ENCODE data around the gene NPAS2. TPM values are rescaled to one million over a fixed set of nuclear protein-coding genes. Genes with fewer than 3 reads are reported as not detected.

The NPAS2 gene
- total RNA-seq, 1 donor from 2014 or later, result 5.5 TPM

GRCh38 chr2:100814043-100814442 lies 5.9 kb upstream of the NPAS2 start:
- Mint-ChIP-seq H3K36me3 (ENCODE audit: low read depth, unreplicated experiment) (no peaks in the 10 kb centered on the region), H3K27ac (ENCODE audit: unreplicated experiment) (no peak overlapping the region), H3K27me3 (ENCODE audit: low read depth, unreplicated experiment) (peaks cover 21% of the 10 kb centered on the region), H3K9me3 (ENCODE audit: unreplicated experiment) (no peaks in the 10 kb centered on the region), H3K4me1 (ENCODE audit: low read depth, unreplicated experiment) (peaks cover 11% of the 10 kb centered on the region), H3K4me3 (ENCODE audit: unreplicated experiment) (no peak overlapping the region)
- Histone ChIP-seq H3K9me3 (ENCODE audit: insufficient read depth, low read depth, low read length) (no peaks in the 10 kb centered on the region), H3K27ac (ENCODE audit: low read depth, low read length) (no peak overlapping the region), H3K4me3 (ENCODE audit: insufficient read depth, low read depth, low read length) (no peak overlapping the region), H3K79me2 (ENCODE audit: insufficient read depth, low read length) (no peaks in the 10 kb centered on the region), H2AFZ (ENCODE audit: low read depth, low read length) (no peak overlapping the region), H3K4me2 (ENCODE audit: low read length) (peak overlapping the region; percentile 29), H3K36me3 (ENCODE audit: insufficient read depth, low read length) (no peaks in the 10 kb centered on the region), H3K9ac (ENCODE audit: low read length) (no peak overlapping the region), H3K4me1 (ENCODE audit: insufficient read depth, low read length) (peaks cover 23% of the 10 kb centered on the region), H4K20me1 (ENCODE audit: insufficient read depth, low read length) (no peaks in the 10 kb centered on the region), H3K27me3 (ENCODE audit: insufficient read depth, low read length) (no peaks in the 10 kb centered on the region)
- DNase-seq (ENCODE audit: low read depth) (no peak), FAIRE-seq (no peak)
- TF ChIP-seq, protein P1, sequence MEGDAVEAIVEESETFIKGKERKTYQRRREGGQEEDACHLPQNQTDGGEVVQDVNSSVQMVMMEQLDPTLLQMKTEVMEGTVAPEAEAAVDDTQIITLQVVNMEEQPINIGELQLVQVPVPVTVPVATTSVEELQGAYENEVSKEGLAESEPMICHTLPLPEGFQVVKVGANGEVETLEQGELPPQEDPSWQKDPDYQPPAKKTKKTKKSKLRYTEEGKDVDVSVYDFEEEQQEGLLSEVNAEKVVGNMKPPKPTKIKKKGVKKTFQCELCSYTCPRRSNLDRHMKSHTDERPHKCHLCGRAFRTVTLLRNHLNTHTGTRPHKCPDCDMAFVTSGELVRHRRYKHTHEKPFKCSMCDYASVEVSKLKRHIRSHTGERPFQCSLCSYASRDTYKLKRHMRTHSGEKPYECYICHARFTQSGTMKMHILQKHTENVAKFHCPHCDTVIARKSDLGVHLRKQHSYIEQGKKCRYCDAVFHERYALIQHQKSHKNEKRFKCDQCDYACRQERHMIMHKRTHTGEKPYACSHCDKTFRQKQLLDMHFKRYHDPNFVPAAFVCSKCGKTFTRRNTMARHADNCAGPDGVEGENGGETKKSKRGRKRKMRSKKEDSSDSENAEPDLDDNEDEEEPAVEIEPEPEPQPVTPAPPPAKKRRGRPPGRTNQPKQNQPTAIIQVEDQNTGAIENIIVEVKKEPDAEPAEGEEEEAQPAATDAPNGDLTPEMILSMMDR (IDR thresholded peaks at IDR 0.05; ENCODE audit: insufficient read depth, low read depth, low read length), result no peak

DNA sequence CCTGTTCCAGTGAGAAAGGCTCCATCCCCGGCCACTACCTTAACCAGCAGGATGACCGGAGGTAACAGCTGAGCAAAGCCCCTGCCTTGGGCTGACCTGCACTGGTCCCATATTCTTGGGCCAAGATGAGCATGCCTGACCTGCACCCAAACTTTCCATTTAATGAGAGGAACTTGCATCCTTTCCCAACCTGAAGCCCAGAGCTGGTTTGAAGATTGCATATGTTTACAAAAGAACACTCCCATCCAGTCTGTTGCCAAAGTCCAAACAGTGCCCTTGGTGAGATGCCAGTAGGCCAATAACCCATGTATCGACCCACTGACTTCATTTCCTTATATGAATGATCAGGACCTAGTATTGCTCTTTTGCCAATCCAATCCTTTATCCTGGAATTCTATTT lies 5.5 kb upstream of the NPAS2 start:
- Mint-ChIP-seq H3K9me3 (ENCODE audit: unreplicated experiment) (no peaks in the 10 kb centered on the region), H3K27me3 (ENCODE audit: low read depth, unreplicated experiment) (peaks cover 21% of the 10 kb centered on the region), H3K36me3 (ENCODE audit: low read depth, unreplicated experiment) (no peaks in the 10 kb centered on the region), H3K27ac (ENCODE audit: unreplicated experiment) (no peak overlapping the region), H3K4me1 (ENCODE audit: low read depth, unreplicated experiment) (peaks cover 11% of the 10 kb centered on the region), H3K4me3 (ENCODE audit: unreplicated experiment) (no peak overlapping the region)
- Histone ChIP-seq H3K9me3 (ENCODE audit: insufficient read depth, low read depth, low read length) (no peaks in the 10 kb centered on the region), H3K4me2 (ENCODE audit: low read length) (no peak overlapping the region), H2AFZ (ENCODE audit: low read depth, low read length) (no peak overlapping the region), H3K79me2 (ENCODE audit: insufficient read depth, low read length) (no peaks in the 10 kb centered on the region), H4K20me1 (ENCODE audit: insufficient read depth, low read length) (no peaks in the 10 kb centered on the region), H3K27me3 (ENCODE audit: insufficient read depth, low read length) (no peaks in the 10 kb centered on the region), H3K4me3 (ENCODE audit: insufficient read depth, low read depth, low read length) (no peak overlapping the region), H3K4me1 (ENCODE audit: insufficient read depth, low read length) (peaks cover 25% of the 10 kb centered on the region), H3K36me3 (ENCODE audit: insufficient read depth, low read length) (no peaks in the 10 kb centered on the region), H3K9ac (ENCODE audit: low read length) (no peak overlapping the region), H3K27ac (ENCODE audit: low read depth, low read length) (no peak overlapping the region)
- TF ChIP-seq, protein P1 (IDR thresholded peaks at IDR 0.05; ENCODE audit: insufficient read depth, low read depth, low read length), result no peak
- no peak for TF ChIP-seq EZH2 (IDR thresholded peaks at IDR 0.05; ENCODE audit: insufficient read depth, low read length)
- no peak for DNase-seq (ENCODE audit: low read depth)
- FAIRE-seq, result no peak

- H3K27me3 ChIP-seq (ENCODE audit: insufficient read depth, low read length), result no peaks in the 10 kb centered on the region
- Mint-ChIP-seq H3K4me1 (ENCODE audit: low read depth, unreplicated experiment) (peaks cover 12% of the 10 kb centered on the region), H3K27ac (ENCODE audit: unreplicated experiment) (no peak overlapping the region), H3K4me3 (ENCODE audit: unreplicated experiment) (peak overlapping the region; percentile 82), H3K9me3 (ENCODE audit: unreplicated experiment) (no peaks in the 10 kb centered on the region), H3K27me3 (ENCODE audit: low read depth, unreplicated experiment) (peaks cover 18% of the 10 kb centered on the region), H3K36me3 (ENCODE audit: low read depth, unreplicated experiment) (no peaks in the 10 kb centered on the region)
- H3K4me1 ChIP-seq (ENCODE audit: insufficient read depth, low read length), result peaks cover 31% of the 10 kb centered on the region
- H3K36me3 ChIP-seq (ENCODE audit: insufficient read depth, low read length), result no peaks in the 10 kb centered on the region
- no peak for TF ChIP-seq EZH2 (IDR thresholded peaks at IDR 0.05; ENCODE audit: insufficient read depth, low read length)
- TF ChIP-seq, protein P1 (IDR thresholded peaks at IDR 0.05; ENCODE audit: insufficient read depth, low read depth, low read length), result no peak
- peak overlapping the region; percentile 94 for H3K4me2 ChIP-seq (ENCODE audit: low read length)
- H3K4me3 ChIP-seq (ENCODE audit: insufficient read depth, low read depth, low read length), result no peak overlapping the region
- H2AFZ ChIP-seq (ENCODE audit: low read depth, low read length), result no peak overlapping the region
- no peak overlapping the region for H3K9ac ChIP-seq (ENCODE audit: low read length)
- H4K20me1 ChIP-seq (ENCODE audit: insufficient read depth, low read length), result peaks cover 8% of the 10 kb centered on the region
- no peak overlapping the region for H3K27ac ChIP-seq (ENCODE audit: low read depth, low read length)
- no peaks in the 10 kb centered on the region for H3K9me3 ChIP-seq (ENCODE audit: insufficient read depth, low read depth, low read length)
- DNase-seq (ENCODE audit: low read depth) (no peak), FAIRE-seq (no peak)
- peaks cover 13% of the 10 kb centered on the region for H3K79me2 ChIP-seq (ENCODE audit: insufficient read depth, low read length)
These were observed 2.5 kb upstream of the NPAS2 start for GRCh38 chr2:100817388-100817985.

Measured in astrocyte (in vitro differentiated cells and primary cell).